ENCODE measurements around the gene APRT.

The APRT gene

DNA sequence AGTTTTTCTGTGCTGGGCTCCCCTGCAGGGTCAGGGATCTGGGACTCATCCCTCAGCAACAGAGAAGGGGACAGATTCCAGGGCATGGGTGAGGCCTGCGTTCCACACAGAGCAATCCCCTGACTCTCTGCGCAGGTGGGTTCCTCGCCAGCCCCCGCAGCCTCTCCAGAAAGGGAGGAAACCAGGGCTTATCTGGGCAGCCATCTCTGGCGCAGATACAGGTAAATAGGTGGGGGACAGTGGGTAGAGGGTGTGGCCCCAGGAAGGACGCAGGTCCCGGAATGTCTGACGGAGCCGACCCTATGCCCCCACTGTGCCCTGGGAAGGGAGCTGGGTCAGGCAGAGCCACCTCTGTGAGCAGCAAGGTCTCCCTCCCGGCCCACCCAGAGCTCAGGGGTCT, 49.9 kb downstream of the APRT start:
- WGBS (ENCODE audit: extremely low coverage, insufficient coverage, low lambda C conversion rate) = no CpG with 5 or more reads among the region's 10 CpGs
- H2BK15ac ChIP-seq (replicated peaks; ENCODE audit: low read depth) = no peak overlapping the region
- no peak overlapping the region for H3K23ac ChIP-seq (ENCODE audit: low read length)
- peaks cover 6% of the 10 kb centered on the region for H3K4me1 ChIP-seq (ENCODE audit: control insufficient read depth, low read depth, low read length)
- no peak for DNase-seq
- H3K79me1 ChIP-seq (ENCODE audit: low read length) = peaks cover 3% of the 10 kb centered on the region
- H3K18ac ChIP-seq (ENCODE audit: low read length) = no peak overlapping the region
- no peak overlapping the region for H2BK5ac ChIP-seq (ENCODE audit: low read length)
- H3K4me2 ChIP-seq (ENCODE audit: low read length) = no peak overlapping the region
- no peaks in the 10 kb centered on the region for H3K27me3 ChIP-seq (ENCODE audit: insufficient read depth, low read length, poor library complexity)
- no peak overlapping the region for H2AK5ac ChIP-seq (ENCODE audit: low read length)
- no peak overlapping the region for H3K56ac ChIP-seq (ENCODE audit: low read length)
- H3K36me3 ChIP-seq (ENCODE audit: control insufficient read depth, insufficient read depth, low read length) = no peaks in the 10 kb centered on the region
- no peak overlapping the region for H3K4ac ChIP-seq (ENCODE audit: low read depth, low read length)
- H4K8ac ChIP-seq (ENCODE audit: low read depth, low read length) = no peak overlapping the region
- H3K9ac ChIP-seq (ENCODE audit: low read length) = no peak overlapping the region
- no peak overlapping the region for H3K27ac ChIP-seq (ENCODE audit: low read depth, low read length)
- no peak overlapping the region for H3K4me3 ChIP-seq (ENCODE audit: low read length)
- no peak overlapping the region for H2BK120ac ChIP-seq (ENCODE audit: low read depth, low read length)
- H4K5ac ChIP-seq (ENCODE audit: low read length) = no peak overlapping the region
- peaks cover 5% of the 10 kb centered on the region for H3K79me2 ChIP-seq (ENCODE audit: control insufficient read depth, insufficient read depth, low read length)

- DNase-seq = no peak
- H2BK120ac ChIP-seq (ENCODE audit: low read depth, low read length) = no peak overlapping the region
- H3K4me3 ChIP-seq (ENCODE audit: low read length) = no peak overlapping the region
- H2BK15ac ChIP-seq (replicated peaks; ENCODE audit: low read depth) = no peak overlapping the region
- no peak overlapping the region for H3K27ac ChIP-seq (ENCODE audit: low read depth, low read length)
- H3K4ac ChIP-seq (ENCODE audit: low read depth, low read length) = no peak overlapping the region
- no peak overlapping the region for H3K4me2 ChIP-seq (ENCODE audit: low read length)
- no peak overlapping the region for H4K8ac ChIP-seq (ENCODE audit: low read depth, low read length)
- H3K23ac ChIP-seq (ENCODE audit: low read length) = no peak overlapping the region
- peaks cover 3% of the 10 kb centered on the region for H3K79me1 ChIP-seq (ENCODE audit: low read length)
- no peak overlapping the region for H4K5ac ChIP-seq (ENCODE audit: low read length)
- H3K9ac ChIP-seq (ENCODE audit: low read length) = no peak overlapping the region
- no CpG with 5 or more reads among the region's 11 CpGs for WGBS (ENCODE audit: extremely low coverage, insufficient coverage, low lambda C conversion rate)
- H3K4me1 ChIP-seq (ENCODE audit: control insufficient read depth, low read depth, low read length) = peaks cover 6% of the 10 kb centered on the region
- H3K79me2 ChIP-seq (ENCODE audit: control insufficient read depth, insufficient read depth, low read length) = peaks cover 5% of the 10 kb centered on the region
- H2BK5ac ChIP-seq (ENCODE audit: low read length) = no peak overlapping the region
- no peak overlapping the region for H2AK5ac ChIP-seq (ENCODE audit: low read length)
- H3K18ac ChIP-seq (ENCODE audit: low read length) = no peak overlapping the region
- no peaks in the 10 kb centered on the region for H3K36me3 ChIP-seq (ENCODE audit: control insufficient read depth, insufficient read depth, low read length)
- no peak overlapping the region for H3K56ac ChIP-seq (ENCODE audit: low read length)
- H3K27me3 ChIP-seq (ENCODE audit: insufficient read depth, low read length, poor library complexity) = no peaks in the 10 kb centered on the region
Observed at GRCh38 chr16:88761143-88761534, 50.6 kb downstream of the APRT start.

- DNase-seq = no peak
- Histone ChIP-seq H3K27me3 (ENCODE audit: insufficient read depth, low read length, poor library complexity) (no peaks in the 10 kb centered on the region), H3K9ac (ENCODE audit: low read length) (no peak overlapping the region), H2BK15ac (replicated peaks; ENCODE audit: low read depth) (no peak overlapping the region), H3K36me3 (ENCODE audit: control insufficient read depth, insufficient read depth, low read length) (no peaks in the 10 kb centered on the region), H4K8ac (ENCODE audit: low read depth, low read length) (no peak overlapping the region), H2AK5ac (ENCODE audit: low read length) (no peak overlapping the region), H2BK5ac (ENCODE audit: low read length) (no peak overlapping the region), H4K5ac (ENCODE audit: low read length) (no peak overlapping the region), H2BK120ac (ENCODE audit: low read depth, low read length) (no peak overlapping the region), H3K79me1 (ENCODE audit: low read length) (peaks cover 3% of the 10 kb centered on the region), H3K23ac (ENCODE audit: low read length) (no peak overlapping the region), H3K27ac (ENCODE audit: low read depth, low read length) (no peak overlapping the region), H3K79me2 (ENCODE audit: control insufficient read depth, insufficient read depth, low read length) (peaks cover 5% of the 10 kb centered on the region), H3K4me1 (ENCODE audit: control insufficient read depth, low read depth, low read length) (peaks cover 6% of the 10 kb centered on the region), H3K18ac (ENCODE audit: low read length) (no peak overlapping the region), H3K4me3 (ENCODE audit: low read length) (no peak overlapping the region), H3K4ac (ENCODE audit: low read depth, low read length) (no peak overlapping the region), H3K56ac (ENCODE audit: low read length) (no peak overlapping the region), H3K4me2 (ENCODE audit: low read length) (no peak overlapping the region)
- WGBS (ENCODE audit: extremely low coverage, insufficient coverage, low lambda C conversion rate) = no CpG with 5 or more reads among the region's 24 CpGs
Observed at GRCh38 chr16:88760424-88761142, 51.1 kb downstream of the APRT start.

DNA sequence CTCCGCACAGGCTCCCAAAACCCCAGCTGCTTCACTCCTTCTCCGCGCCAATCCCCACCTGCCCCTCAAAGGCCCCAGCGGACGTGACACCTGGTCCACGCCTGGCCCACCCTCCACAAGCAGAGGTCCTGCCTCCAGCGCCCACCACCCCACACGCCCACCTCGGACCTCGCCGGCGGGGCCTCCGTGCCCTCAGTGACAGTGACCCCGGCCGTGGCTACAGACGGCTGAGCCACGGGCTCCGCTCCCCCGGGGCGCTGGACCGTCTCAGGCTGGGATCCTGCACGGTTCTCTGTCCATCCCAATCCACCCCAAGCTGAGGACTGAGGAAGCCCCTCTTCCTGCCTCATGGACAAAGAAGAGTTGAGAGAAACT, 51.8 kb downstream of the APRT start:
- no peak overlapping the region for H2BK15ac ChIP-seq (replicated peaks; ENCODE audit: low read depth)
- H3K4ac ChIP-seq (ENCODE audit: low read depth, low read length) = no peak overlapping the region
- H3K4me3 ChIP-seq (ENCODE audit: low read length) = no peak overlapping the region
- H4K5ac ChIP-seq (ENCODE audit: low read length) = no peak overlapping the region
- H2BK5ac ChIP-seq (ENCODE audit: low read length) = no peak overlapping the region
- H3K23ac ChIP-seq (ENCODE audit: low read length) = no peak overlapping the region
- H3K18ac ChIP-seq (ENCODE audit: low read length) = no peak overlapping the region
- H2BK120ac ChIP-seq (ENCODE audit: low read depth, low read length) = no peak overlapping the region
- H3K27me3 ChIP-seq (ENCODE audit: insufficient read depth, low read length, poor library complexity) = no peaks in the 10 kb centered on the region
- H2AK5ac ChIP-seq (ENCODE audit: low read length) = no peak overlapping the region
- H3K36me3 ChIP-seq (ENCODE audit: control insufficient read depth, insufficient read depth, low read length) = no peaks in the 10 kb centered on the region
- H3K4me2 ChIP-seq (ENCODE audit: low read length) = no peak overlapping the region
- peaks cover 6% of the 10 kb centered on the region for H3K4me1 ChIP-seq (ENCODE audit: control insufficient read depth, low read depth, low read length)
- H3K79me2 ChIP-seq (ENCODE audit: control insufficient read depth, insufficient read depth, low read length) = peaks cover 5% of the 10 kb centered on the region
- no peak overlapping the region for H3K56ac ChIP-seq (ENCODE audit: low read length)
- peaks cover 3% of the 10 kb centered on the region for H3K79me1 ChIP-seq (ENCODE audit: low read length)
- no peak overlapping the region for H3K9ac ChIP-seq (ENCODE audit: low read length)
- no CpG with 5 or more reads among the region's 22 CpGs for WGBS (ENCODE audit: extremely low coverage, insufficient coverage, low lambda C conversion rate)
- no peak overlapping the region for H4K8ac ChIP-seq (ENCODE audit: low read depth, low read length)
- no peak overlapping the region for H3K27ac ChIP-seq (ENCODE audit: low read depth, low read length)
- no peak for DNase-seq

Measured in mesendoderm (in vitro differentiated cells).